Right renal cortex interstitium (tissue), 3 donors: ENCODE data around the gene ASIC3. TPM values are rescaled to one million over a fixed set of nuclear protein-coding genes. Genes with fewer than 3 reads are reported as not detected.
"Not testable (repeated sequence)": the region's sequence is repeated elsewhere in the genome, so short reads cannot be mapped to it uniquely, and the experiment has no call there.

Source experiments
- DNase-seq, 3 donors: peaks; one replicate each; pipeline ENCODE4 v3.0.0-alpha.2; 2013; ENCODE audit warnings: low read depth in 3 of 3, low spot score in 2 of 3
- polyA plus RNA-seq, 3 donors: library from polyadenylated mRNA; unstranded; fragments of 120-200 nt; gene quantifications; one replicate each; pipeline ENCODE4 v1.2.1, GENCODE V29; 2013; ENCODE audit not compliant: insufficient read length in 3 of 3

ASIC3 gene
- polyA plus RNA-seq, 3 donors, result 1.1 to 2.4 (median 1.2) TPM

GRCh38 chr7:151032936-151033863, 15.1 kb upstream of the ASIC3 start:
- no peak for DNase-seq

GRCh38 chr7:151033864-151034249, 14.5 kb upstream of the ASIC3 start:
- no peak for DNase-seq

GRCh38 chr7:151034312-151035025, 13.9 kb upstream of the ASIC3 start:
- DNase-seq, result no peak

- no peak for DNase-seq
These were observed 13.2 kb upstream of the ASIC3 start for GRCh38 chr7:151035026-151035717.

- no peak for DNase-seq
These were observed 12.4 kb upstream of the ASIC3 start for GRCh38 chr7:151035902-151036301.

- no peak for DNase-seq
These were observed 9.1 kb upstream of the ASIC3 start for GRCh38 chr7:151038951-151039849.

- DNase-seq, result no peak
These were observed 8.3 kb upstream of the ASIC3 start for GRCh38 chr7:151039850-151040548.

GRCh38 chr7:151040616-151041375, 7.5 kb upstream of the ASIC3 start:
- DNase-seq, result no peak

GRCh38 chr7:151043449-151043848, 4.9 kb upstream of the ASIC3 start:
- not testable (repeated sequence) for DNase-seq

GRCh38 chr7:151043959-151044358, 4.4 kb upstream of the ASIC3 start:
- DNase-seq, result no peak

GRCh38 chr7:151045262-151045661, 3.1 kb upstream of the ASIC3 start:
- DNase-seq, result no peak

GRCh38 chr7:151045967-151046366, 2.4 kb upstream of the ASIC3 start:
- DNase-seq, result no peak

- DNase-seq, result no peak
These were observed 1.4 kb upstream of the ASIC3 start for GRCh38 chr7:151046603-151047573.

- DNase-seq, result no peak
These were observed 656 bp downstream of the ASIC3 start for GRCh38 chr7:151048911-151049463.

GRCh38 chr7:151051108-151051507, 2.8 kb downstream of the ASIC3 start:
- DNase-seq, result peak in 1 of 3 donors; percentile 61

GRCh38 chr7:151053096-151053495, 4.8 kb downstream of the ASIC3 start:
- DNase-seq, result no peak

- DNase-seq, result no peak
These were observed 5.4 kb downstream of the ASIC3 start for GRCh38 chr7:151053751-151054150.
